GM19395 (cell line): ENCODE data around the gene CD79A.
"Not testable (repeated sequence)": the region's sequence is repeated elsewhere in the genome, so short reads cannot be mapped to it uniquely, and the experiment has no call there.

ENCODE experiments used
- ATAC-seq: cut with Tn5 transposase; IDR thresholded peaks from one replicate; pipeline ENCODE4 v1.9.1; 2021; ENCODE audit warnings: mild to moderate bottlenecking, moderate library complexity; ENCODE audit not compliant: unreplicated experiment

The CD79A gene

DNA sequence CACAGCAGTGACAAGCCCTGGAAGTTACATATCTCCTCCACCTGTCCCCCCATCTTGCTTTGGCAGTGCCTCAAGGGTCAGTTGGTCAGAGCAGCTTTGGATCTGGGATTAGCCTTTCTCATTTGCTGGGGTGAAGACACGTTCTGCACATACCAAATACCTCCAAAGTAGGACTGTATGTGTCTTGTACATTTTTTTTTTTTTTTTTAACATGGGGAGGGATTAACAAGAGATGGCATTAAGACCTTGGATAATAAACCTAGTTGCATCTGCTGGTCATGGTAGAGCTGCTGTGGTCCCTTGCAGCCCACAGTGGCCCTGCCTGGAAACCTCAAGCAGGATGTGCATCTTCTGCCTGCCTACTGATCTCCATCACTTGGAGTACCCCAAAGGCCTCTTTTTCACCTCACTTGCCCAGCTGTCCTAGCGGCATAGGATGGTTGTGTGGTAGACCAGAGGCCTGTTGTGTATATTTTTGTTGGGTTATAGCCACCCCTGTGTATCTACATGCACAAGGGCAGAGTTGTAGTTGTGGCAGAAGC is 14.6 kb upstream of the CD79A start:
- no peak for ATAC-seq

DNA sequence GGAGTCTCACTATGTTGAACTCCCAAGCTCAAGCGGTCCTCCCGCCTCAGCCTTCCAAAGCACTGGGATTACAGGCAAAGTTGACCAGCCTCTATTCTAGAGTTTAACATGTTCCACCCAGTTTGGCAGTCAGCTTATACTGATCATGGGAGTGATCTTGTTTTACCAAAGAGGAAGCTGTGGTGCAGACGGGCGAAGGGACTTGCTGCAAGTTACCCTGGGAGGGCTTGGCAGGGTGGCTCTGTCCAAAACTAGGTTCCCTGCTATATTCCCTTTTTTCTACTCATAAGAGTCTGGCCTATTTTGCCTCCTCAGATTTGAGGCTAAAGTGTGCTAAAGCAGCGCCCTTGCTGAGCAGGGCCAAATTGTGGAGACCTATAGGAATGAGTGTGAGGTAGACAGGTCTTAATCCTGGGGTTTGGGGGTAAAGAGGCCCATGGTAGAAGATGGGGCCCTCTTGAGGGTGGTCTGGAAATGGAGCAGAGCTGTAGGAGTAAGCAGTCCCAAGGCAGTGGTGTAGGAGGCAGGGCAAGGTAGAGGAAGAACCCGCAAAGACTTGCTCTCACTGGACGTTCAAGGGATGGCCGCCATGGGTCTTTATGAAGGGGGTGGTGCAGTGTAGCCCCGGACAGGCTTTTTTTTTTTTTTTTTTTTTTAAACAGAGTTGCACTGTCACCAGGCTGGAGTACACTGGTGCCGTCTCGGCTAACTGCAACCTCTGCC is 13.7 kb upstream of the CD79A start:
- ATAC-seq = no peak

DNA sequence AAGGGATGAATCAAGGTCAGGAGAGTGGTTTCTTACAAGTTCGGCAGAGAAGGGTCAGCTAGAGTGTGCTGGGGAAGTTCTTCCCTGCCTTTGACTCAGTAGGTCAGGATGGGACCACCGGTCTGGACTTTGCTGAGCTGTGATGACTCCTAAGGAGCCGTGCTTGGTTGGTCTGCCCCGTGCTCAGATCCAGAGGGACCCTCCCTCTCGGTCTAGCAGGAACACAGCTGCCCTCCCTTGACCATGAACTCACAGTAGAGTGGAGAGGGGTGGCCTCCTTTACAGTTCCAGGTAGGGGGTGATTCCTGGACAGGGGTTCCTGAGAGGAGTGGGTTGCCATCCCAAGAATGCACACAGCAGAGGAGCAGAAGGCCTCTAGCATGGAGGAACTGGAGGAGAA is 12.7 kb upstream of the CD79A start:
- ATAC-seq = no peak

DNA sequence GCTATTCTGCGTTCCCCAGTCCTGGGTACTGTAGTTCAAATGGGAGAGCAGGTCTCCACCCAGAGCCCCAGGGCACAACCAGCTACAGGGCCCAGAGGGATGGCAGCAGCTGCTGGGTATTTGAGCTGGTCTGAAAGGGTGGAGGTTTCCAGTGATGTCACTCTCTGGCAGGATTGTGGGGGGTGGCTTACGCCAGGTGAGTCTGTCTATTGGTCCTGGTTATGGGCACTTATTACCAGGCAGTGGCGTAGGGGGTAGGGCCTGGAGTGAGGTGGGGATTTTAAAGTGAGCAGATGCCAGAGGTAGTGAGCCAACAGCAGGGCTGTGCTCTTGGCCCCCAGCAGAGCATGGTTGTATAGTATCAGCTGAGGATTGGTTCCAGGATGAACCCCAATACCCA is 10.8 kb upstream of the CD79A start:
- no peak for ATAC-seq

DNA sequence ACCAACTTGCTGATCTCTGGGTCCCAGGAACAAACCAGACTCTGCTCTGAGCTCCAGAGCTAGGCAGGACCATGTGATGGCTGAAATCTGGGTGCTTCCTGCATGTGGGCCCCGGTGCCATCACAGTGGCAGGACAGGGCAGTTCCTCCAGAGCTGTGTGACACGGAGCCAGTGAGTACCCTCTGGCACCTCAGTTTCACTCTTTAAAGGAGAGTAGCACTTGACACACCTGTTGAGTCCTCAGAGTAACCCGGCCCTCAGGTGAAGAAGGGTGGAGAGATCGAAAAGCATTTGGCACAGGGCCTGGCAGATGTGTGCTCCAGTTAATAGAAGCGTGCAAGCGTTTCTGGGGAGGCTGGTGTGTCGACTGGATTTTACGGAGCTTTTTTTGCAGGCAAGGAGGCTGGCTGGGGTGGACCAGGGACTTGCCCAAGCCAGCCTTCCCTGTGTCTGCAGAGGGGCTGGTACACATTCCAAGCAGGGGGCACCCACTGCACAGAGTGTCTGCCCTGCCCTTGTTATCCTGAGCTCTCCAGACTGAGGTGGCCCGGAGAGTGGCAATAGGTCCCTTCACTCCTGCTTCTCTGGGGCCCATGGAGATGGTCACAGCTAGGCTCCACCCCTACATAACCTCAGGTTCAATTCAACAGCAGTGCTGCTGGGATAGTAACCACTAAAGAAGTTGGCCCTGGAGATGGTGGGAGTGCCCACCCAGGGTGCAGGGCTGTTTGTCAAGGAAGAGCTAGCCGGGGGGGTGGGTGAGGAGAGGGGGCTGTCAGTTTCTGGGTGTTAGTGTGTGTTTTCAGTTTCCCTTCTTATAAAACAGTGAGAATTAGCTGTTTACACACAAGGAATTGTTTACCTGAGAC is 8.7 kb upstream of the CD79A start:
- ATAC-seq = no peak

DNA sequence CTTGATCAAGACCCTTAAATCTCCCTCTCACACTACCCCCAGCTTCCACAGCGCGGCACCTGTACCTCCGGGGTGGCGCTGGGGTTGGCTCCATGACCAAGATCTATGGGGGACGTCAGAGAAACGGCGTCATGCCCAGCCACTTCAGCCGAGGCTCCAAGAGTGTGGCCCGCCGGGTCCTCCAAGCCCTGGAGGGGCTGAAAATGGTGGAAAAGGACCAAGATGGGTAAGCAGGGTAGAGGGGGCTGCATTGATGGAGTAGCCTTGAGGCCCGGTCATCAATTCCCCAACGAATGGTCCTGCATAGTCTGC is 8.1 kb upstream of the CD79A start:
- no peak for ATAC-seq

DNA sequence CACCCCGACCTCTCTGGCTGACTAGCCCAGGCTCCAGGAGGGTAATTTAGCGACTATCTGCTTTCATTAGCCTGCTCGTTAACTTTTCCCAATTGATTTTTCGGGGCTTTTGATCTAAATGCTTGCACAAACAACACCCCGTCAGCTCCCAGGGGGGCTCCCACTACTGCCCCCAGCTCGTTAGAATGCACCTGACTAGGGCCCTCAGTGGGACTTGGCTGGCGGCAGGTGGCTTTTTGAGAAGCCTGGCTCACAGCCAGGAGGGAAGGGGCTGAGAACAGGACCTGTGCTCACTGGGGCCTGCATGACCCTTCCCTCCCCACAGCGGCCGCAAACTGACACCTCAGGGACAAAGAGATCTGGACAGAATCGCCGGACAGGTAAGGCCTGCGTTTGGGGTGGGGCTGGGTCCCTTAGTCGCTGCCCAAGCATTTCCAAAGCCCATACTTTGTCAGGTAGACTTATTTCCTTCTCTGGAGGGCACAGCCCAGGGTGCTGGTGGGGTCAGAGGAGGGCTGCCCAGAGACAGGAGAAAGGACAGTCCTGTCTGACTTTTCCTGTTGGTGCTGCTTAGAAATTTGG is 7.6 kb upstream of the CD79A start:
- no peak for ATAC-seq

DNA sequence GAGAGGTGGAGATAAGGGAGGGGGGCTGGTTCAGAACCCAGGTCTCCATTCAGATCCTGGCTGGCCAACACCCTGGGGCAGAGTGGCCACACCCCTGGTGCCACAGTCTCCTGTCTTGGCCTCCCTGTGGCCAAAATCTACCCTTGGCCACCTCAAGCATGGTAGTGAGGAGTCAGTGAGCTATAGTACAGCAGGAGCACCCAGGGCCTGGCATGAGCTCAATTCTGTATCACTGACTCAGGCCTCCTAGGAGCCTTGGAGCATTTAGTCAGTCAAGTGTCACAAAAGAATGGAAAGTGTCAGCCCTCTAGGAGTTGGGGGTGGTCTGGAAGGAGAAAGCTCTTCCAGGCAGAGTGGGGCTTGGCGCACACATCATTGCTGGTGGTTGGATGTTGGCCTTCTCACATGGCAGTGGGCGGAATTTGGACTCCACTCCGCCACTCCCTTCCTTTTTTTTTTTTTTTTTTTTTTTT is 6.6 kb upstream of the CD79A start:
- no peak for ATAC-seq

DNA sequence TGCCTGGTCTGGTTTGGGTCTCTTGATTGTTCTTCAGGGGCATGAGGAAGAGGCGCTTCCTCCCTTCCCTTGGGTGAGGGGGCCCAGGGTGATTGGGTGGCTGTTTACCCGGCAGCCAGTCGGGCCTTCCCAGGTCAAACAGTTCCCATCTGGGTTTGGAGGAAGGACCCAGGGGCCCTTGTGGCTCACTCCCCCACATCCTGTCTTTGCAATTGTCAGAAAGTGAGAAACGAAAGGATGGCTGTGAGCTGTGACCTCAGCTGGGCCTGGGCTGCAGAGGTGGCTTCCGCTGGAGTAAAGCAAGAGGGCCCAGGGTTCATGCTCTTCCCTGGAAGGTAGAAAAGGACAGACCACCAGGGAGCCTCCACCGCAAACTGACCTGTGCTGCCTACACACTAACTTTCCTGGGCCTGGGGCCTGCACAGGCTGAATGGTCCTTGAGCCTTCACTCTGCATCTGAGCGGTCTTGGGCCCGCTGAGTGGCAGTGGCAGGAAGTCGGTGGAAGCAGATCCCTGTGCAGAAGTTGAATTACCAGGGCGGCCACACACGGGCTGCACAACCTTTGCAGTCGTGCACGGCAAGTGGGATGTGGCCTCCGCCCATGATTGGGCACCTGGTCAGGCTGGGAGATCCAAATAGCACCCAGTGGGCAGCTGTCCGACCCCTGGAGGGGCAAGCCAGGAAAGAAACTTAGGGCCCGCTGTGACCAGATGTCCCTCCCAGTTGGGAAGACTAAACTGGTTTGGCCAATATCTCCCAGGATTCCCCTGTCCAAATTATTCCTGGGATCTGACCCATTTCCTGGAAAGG is 5.3 kb upstream of the CD79A start:
- peak; percentile 54 for ATAC-seq

DNA sequence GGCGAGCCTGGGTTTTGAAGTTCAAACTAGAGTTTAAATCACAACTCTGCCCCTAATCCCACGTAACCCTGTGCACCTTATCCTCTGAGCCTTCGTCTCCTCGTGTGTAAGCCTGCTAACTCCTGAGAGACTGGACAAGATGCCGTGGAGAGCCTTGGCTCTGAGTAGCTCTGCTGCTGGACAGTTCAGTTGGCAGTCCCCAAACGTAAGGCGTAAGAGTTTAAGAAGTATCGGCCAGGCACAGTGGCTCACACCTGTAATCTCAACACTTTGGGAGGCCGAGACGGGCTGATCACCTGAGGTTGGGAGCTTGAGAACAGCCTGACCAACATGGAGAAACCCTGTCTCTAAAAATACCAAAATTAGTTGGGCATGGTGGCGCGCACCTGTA is 4.7 kb upstream of the CD79A start:
- ATAC-seq = no peak

DNA sequence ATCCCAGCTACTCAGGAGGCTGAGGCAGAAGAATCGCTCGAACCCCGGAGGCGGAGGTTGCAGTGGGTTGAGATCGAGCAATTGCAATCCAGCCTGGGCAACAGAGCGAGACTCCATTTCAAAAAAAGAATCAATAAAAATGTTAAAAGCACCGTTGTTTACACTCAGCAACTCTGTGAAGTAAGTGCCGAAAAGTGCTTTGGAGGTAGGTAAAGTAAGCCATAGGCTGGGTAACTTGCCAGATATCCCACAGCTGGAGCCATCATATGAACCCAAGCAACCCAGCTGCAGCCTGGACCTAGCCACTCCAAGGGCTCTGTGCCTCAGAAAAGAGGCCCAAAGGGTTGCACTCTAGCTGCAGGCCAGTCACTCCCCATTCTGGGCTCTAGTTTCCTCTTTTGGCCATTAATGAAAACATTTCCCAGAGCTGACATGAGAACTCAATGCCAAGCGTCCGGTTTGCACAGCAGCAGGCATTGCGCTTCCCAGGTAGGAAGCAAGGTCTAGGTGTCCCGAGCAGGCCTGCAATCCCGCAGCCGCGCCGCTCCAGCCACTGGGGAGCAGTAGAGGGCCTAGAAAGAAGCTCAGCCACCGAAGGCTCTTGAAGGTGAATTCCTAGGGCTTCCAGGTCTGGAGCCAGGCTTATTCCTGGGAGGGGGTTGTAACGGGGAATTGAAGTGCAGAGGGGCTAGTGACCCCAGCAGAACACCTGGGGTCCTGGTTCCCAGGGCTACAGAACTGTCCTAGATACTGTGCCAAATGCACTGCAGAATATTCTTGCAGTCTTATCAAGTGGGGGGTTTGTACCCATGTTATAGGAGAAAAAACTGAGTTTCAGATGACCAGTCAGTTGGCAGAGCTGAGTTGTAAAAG is 4.1 kb upstream of the CD79A start:
- ATAC-seq = no peak

DNA sequence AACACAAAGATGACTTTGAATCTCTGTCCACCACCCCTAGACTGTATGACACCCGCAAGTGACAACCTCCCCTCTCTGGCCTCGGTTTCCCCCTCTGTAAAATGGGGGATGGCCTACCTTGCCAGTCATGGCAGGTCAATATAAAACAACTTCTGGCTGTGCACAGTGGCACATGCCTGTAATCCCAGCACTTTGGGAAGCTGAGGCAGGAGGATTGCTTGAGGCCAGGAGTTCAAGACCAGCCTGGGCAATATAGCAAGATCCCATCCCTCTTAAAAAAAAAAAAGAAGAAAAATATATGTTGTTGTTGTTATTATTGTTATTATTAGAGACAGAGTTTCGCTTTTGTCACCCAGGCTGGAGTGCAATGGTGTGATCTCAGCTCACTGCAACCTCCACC is 1.1 kb upstream of the CD79A start:
- not testable (repeated sequence) for ATAC-seq

DNA sequence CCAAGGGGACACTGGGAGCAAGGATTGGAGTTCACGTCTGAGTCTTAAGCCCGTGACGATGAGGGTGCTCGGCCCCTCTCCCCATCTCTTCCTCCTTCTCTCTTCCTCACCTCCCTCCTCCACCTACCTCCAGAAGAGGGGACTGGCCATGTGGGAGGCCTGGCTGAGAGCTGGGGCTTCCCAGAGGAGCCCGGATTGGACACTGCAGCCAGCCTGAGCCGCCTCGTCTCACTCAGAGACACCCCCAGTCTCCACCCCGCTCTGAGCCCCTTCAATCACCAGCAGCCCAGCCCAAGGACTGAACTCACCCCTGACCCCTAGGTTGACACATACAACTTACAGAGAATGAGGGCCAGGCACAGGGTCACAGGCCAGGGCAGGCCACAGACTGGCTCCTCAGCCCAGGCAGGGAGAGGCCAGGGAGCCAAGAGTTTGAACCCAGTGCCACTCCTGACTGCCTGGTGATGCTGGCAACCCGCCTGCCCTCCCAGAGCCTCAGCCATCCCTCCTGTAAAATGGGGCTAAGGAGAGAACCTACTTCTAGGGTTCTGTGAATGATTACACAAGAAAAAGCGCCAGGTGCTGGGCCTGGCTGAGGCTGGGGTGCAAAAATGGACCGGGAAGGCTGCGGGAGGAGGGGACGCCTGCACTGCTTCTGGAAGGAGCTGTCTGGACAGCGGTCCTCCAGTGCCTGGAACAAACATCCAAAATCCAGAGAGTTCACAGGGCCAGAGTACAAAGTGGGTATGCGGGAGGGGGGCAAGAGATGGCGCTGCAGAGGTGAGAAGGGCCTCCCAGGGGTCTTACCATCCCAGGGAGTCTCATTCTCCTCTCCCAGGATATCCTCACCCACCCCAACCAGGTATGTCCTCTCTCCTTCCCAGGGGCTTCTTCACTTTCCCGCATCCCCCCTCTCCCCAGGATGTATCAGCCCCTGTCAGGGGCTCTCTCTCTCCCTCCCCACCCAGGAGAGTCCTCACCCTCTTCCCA is 1.1 kb downstream of the CD79A start:
- no peak for ATAC-seq

DNA sequence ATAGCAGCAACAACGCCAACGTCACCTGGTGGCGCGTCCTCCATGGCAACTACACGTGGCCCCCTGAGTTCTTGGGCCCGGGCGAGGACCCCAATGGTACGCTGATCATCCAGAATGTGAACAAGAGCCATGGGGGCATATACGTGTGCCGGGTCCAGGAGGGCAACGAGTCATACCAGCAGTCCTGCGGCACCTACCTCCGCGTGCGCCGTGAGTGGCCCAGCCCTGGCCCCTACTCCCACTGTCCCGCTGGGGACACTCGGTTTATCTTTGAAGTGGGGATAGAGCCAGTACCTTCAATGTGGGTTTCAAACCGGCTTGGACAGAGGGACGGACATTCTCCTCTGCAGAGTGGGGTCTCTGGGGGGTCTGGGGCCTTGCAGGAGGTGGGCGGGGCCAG is 2.0 kb downstream of the CD79A start:
- no peak for ATAC-seq

DNA sequence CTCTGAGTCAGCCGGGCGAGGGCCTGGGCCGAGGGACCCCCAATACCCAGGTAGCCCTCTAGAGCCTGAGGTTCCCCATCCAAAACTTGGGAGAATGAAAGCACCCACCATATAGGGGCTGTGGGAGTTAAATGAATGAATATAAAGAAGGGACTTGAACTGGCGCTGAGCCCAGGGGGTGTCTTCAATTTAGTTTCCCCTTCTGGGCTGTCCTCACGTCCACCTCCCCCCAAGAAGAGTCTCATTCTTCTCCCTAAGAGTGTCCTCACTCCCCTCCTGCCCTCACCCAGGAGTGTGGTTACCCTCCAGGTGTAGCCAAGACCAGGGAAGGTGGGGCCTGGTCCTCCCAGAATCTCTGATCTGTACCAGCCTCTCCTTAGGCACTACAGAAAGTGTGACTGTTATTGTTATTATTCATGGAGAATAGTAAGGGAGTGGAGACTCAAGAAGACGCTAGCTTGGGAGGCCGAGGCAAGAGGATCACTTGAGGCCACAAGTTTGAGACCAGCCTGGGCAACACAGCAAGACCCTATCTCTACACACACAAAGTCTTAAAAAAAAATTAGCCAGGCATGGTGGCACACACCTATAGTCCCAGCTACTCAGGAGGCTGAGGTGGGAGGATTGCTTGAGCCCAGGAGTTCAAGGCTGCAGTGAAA is 2.7 kb downstream of the CD79A start:
- ATAC-seq = no peak

DNA sequence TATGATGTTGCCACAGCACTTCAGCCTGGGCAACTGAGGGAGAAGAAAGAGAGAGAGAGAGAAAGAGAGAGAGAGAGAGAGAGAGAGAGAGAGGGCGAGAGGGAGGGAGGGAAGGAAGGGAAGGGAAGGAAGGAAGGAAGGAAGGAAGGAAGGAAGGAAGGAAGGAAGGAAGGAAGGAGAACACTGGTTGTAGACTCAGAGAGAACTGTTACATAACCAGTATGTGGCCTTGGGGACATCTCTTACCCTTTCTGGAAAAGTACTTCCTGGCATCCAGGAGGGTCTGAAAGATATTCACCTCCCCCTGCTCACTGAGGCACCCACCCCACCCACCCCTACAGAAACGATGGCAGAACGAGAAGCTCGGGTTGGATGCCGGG is 3.2 kb downstream of the CD79A start:
- ATAC-seq = no peak

DNA sequence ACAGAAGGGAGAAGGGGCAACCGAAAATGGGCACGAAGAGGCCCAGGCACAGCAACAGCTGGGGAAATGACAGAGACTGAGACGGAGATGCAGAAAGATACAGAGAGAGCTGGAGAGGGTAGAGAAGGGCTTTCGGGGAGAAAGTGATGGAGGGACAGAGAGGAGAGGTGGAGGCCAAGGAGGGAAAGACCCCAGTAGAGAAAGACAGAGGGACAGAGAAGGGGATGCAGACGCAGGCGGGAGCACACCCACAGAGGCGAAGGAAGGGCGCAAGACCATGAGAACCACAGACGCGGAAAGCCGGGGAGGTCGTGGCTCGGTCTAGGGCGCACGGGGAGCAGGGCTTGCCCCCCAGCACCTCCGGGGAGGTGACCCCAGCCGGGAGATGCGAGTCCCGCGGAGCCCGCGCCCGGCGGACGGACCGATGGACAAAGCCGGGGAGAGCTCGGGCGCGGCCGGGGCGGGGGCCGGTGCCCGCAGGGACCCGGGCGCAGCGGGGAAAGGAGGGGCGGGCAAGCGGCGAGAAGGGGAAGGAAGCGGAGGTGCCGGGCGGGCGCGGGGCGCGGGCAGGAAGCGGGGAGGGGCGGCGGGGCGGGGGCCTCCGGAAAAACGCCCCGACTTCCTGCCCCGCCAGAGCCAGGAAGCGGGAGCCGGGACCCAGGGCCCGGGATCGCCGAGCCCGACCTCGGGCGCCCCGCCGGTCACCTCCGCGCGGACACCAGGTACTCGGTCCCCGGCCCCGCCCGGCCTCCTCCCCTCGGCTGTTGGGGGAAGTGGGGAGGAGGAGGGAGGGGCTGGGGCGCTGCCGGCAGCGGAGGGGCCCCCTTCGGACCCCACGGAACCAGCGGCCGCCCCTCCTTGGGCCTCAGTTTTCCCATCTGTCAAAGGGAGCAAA is 5.7 kb downstream of the CD79A start, which contains the start of gene ARHGEF1:
TSS of gene ARHGEF1 (plus strand) at position 617 of the 895 bp plus-strand sequence. CDS start 4,899 bp downstream, outside the sequence.
- no peak for ATAC-seq
